ENCODE measurements around the gene KCNK7. TPM values are rescaled to one million over a fixed set of nuclear protein-coding genes. Genes with fewer than 3 reads are reported as not detected.

The KCNK7 gene
- total and polyA plus RNA-seq, 2 donors (not counting 3 experiments of a cell fraction or from before 2014, with no cell fraction given): 0.17 to 0.60 TPM

GRCh38 chr11:65586676-65587075 is 8.9 kb downstream of the KCNK7 start:
- FAIRE-seq (no peak), DNase-seq (ENCODE audit: low read depth, low spot score) (no peak)
- no TSS peak for BruUV-seq (replicated peaks)
- no peak overlapping the region for H3K27ac ChIP-seq (ENCODE audit: insufficient read depth, low read depth, low read length)
- H3K9ac ChIP-seq (replicated peaks; ENCODE audit: extremely low read depth, insufficient read depth, low read length): no peak overlapping the region
- POLR2A ChIA-PET: interaction anchor here (0.7 kb wide), 1 partner anchor 21 kb away, joined by 7 read pairs; no protein-coding TSS in a partner anchor
- dilution Hi-C loops (cut with MboI; ENCODE audit: extremely low pct_ligation_motif_present, low sequenced_read_pairs): no loop called here
- H4K20me1 ChIP-seq (replicated peaks; ENCODE audit: control insufficient read depth, extremely low read depth, insufficient read depth, low read length): no peaks in the 10 kb centered on the region
- no peaks in the 10 kb centered on the region for H3K9me1 ChIP-seq (replicated peaks; ENCODE audit: control insufficient read depth, extremely low read depth, insufficient read depth, low read length)
- H3K4me3 ChIP-seq (replicated peaks in 1 of 3; ENCODE audit: insufficient read depth in 1 of 3, low read depth in 1 of 3, low read length in 3 of 3): no peak overlapping the region
- no peaks in the 10 kb centered on the region for H3K9me3 ChIP-seq (replicated peaks; ENCODE audit: control insufficient read depth, insufficient read depth, low read length)
- no peak overlapping the region for H2AFZ ChIP-seq (ENCODE audit: low read depth, low read length)
- CTCF ChIA-PET: interaction anchor here (0.9 to 12.2 kb wide), 5 partner anchors 12 to 46 kb away, joined by 3 to 206 read pairs (median 17); partner anchors contain the start of genes EHBP1L1, FAM89B, PCNX3 and ZNRD2
- H3K79me2 ChIP-seq (ENCODE audit: control insufficient read depth, insufficient read depth, low read length): no peaks in the 10 kb centered on the region
- no peaks in the 10 kb centered on the region for H3K27me3 ChIP-seq (ENCODE audit: control insufficient read depth in 2 of 2, insufficient read depth in 2 of 2, low read length in 2 of 2)
- intact Hi-C loops (cut with micrococcal nuclease): no loop called here
- TF ChIP-seq MYC (IDR thresholded peaks at IDR 0.05; ENCODE audit: low read depth, low read length) (no peak), POLR2AphosphoS5 (IDR thresholded peaks at IDR 0.05; ENCODE audit: insufficient read depth, low read depth, low read length) (no peak), MAX (IDR thresholded peaks at IDR 0.05; ENCODE audit: insufficient read depth, insufficient read length) (no peak), CTCF (IDR thresholded peaks at IDR 0.05; ENCODE audit: extremely low read depth in 1 of 2, insufficient read depth in 1 of 2, low read depth in 1 of 2, low read length in 2 of 2) (no peak), JUN (IDR thresholded peaks at IDR 0.05; ENCODE audit: borderline replicate concordance, insufficient read depth, insufficient read length, low read depth) (no peak), POLR2A (IDR thresholded peaks at IDR 0.05; ENCODE audit: low read depth, low read length) (no peak), FOS (IDR thresholded peaks at IDR 0.05; ENCODE audit: borderline replicate concordance, insufficient read depth, low read length) (no peak), GATA2 (IDR thresholded peaks at IDR 0.05; ENCODE audit: insufficient read depth, insufficient read length, low read depth, low read length) (no peak), EZH2 (IDR thresholded peaks at IDR 0.05; ENCODE audit: borderline replicate concordance, low read depth, low read length, severe bottlenecking) (no peak)
- no peak overlapping the region for H3K4me2 ChIP-seq (ENCODE audit: insufficient read depth, low read length)
- H3K4me1 ChIP-seq (ENCODE audit: control insufficient read depth, extremely low read depth, insufficient read depth, low read length): no peaks in the 10 kb centered on the region
- H3K36me3 ChIP-seq (ENCODE audit: control insufficient read depth in 2 of 2, extremely low read depth in 1 of 2, insufficient read depth in 2 of 2, low read length in 2 of 2): no peaks in the 10 kb centered on the region

All from endothelial cell of umbilical vein (primary cell).